Effector memory CD8-positive, alpha-beta T cell (primary cell): ENCODE results near the gene SKOR1.

ENCODE experiments used
- ATAC-seq: fragments of 150-1000 bp; cut with Tn5 transposase; replicated peaks from 2 replicates; pipeline ENCODE4 v1.10.0; 2021; ENCODE audit warnings: mild to moderate bottlenecking, moderate library complexity
- DNase-seq, 3 experiments: peaks; one replicate each; pipeline ENCODE4 v3.0.0; 2021
- H3K27ac Mint-ChIP-seq, 2 donors: one replicate each; pipeline ENCODE4 v1.8.0; 2022; ENCODE audit warnings: mild to moderate bottlenecking in 2 of 2, mixed read lengths in 2 of 2, moderate library complexity in 2 of 2
- H3K27me3 Mint-ChIP-seq, 2 donors: one replicate each; pipeline ENCODE4 v1.8.0; 2022; ENCODE audit warnings: mixed read lengths in 2 of 2
- H3K36me3 Mint-ChIP-seq: one replicate; pipeline ENCODE4 v1.8.0; 2022; ENCODE audit warnings: mild to moderate bottlenecking, moderate library complexity, mixed read lengths; ENCODE audit not compliant: insufficient read depth
- H3K4me1 Mint-ChIP-seq, 2 donors: one replicate each; pipeline ENCODE4 v1.8.0; 2022; ENCODE audit warnings: low read depth in 2 of 2, mixed read lengths in 2 of 2
- H3K4me3 Mint-ChIP-seq, 2 donors: one replicate each; pipeline ENCODE4 v1.8.0; 2022; ENCODE audit warnings: mild to moderate bottlenecking in 2 of 2, mixed read lengths in 2 of 2, moderate library complexity in 2 of 2
- H3K9me3 Mint-ChIP-seq, 2 donors: one replicate each; pipeline ENCODE4 v1.8.0; 2022; ENCODE audit warnings: mixed read lengths in 2 of 2

The SKOR1 gene

GRCh38 chr15:67843571-67844387 lies 18.5 kb downstream of the SKOR1 start:
- no peak overlapping the region for H3K4me3 Mint-ChIP-seq
- H3K36me3 Mint-ChIP-seq: peaks cover 25% of the 10 kb centered on the region
- no peaks in the 10 kb centered on the region for H3K9me3 Mint-ChIP-seq
- H3K27ac Mint-ChIP-seq: no peak overlapping the region
- ATAC-seq (no peak), DNase-seq (no peak)
- H3K27me3 Mint-ChIP-seq: peaks cover 0 to 11% of the 10 kb centered on the region in 2 donors
- H3K4me1 Mint-ChIP-seq: peaks cover 7 to 15% of the 10 kb centered on the region in 2 donors

GRCh38 chr15:67845974-67846373 lies 20.7 kb downstream of the SKOR1 start:
- H3K4me1 Mint-ChIP-seq: peaks cover 4 to 5% of the 10 kb centered on the region in 2 donors
- H3K4me3 Mint-ChIP-seq: no peak overlapping the region
- no peak overlapping the region for H3K27ac Mint-ChIP-seq
- DNase-seq (no peak), ATAC-seq (no peak)
- H3K36me3 Mint-ChIP-seq: peaks cover 3% of the 10 kb centered on the region
- H3K27me3 Mint-ChIP-seq: peaks cover 12 to 24% of the 10 kb centered on the region in 2 donors
- H3K9me3 Mint-ChIP-seq: no peaks in the 10 kb centered on the region

- DNase-seq: no peak
- no peak for ATAC-seq
Measured at GRCh38 chr15:67849538-67849937, 24.2 kb downstream of the SKOR1 start.

GRCh38 chr15:67850336-67850735 lies 25.0 kb downstream of the SKOR1 start:
- H3K27me3 Mint-ChIP-seq: peaks cover 21 to 47% of the 10 kb centered on the region in 2 donors
- H3K4me3 Mint-ChIP-seq: no peak overlapping the region
- H3K36me3 Mint-ChIP-seq: no peaks in the 10 kb centered on the region
- H3K4me1 Mint-ChIP-seq: no peaks in the 10 kb centered on the region
- no peak overlapping the region for H3K27ac Mint-ChIP-seq
- DNase-seq (no peak), ATAC-seq (no peak)
- no peaks in the 10 kb centered on the region for H3K9me3 Mint-ChIP-seq

More at GRCh38 chr15:67849538-67849937, 24.2 kb downstream of the SKOR1 start:
- H3K36me3 Mint-ChIP-seq: no peaks in the 10 kb centered on the region
- no peak overlapping the region for H3K27ac Mint-ChIP-seq
- H3K9me3 Mint-ChIP-seq: no peaks in the 10 kb centered on the region
- H3K4me1 Mint-ChIP-seq: no peaks in the 10 kb centered on the region
- no peak overlapping the region for H3K4me3 Mint-ChIP-seq
- H3K27me3 Mint-ChIP-seq: peaks cover 21 to 47% of the 10 kb centered on the region in 2 donors

GRCh38 chr15:67850994-67851571 lies 25.8 kb downstream of the SKOR1 start:
- H3K36me3 Mint-ChIP-seq: no peaks in the 10 kb centered on the region
- no peak for ATAC-seq
- DNase-seq: no peak
- no peaks in the 10 kb centered on the region for H3K4me1 Mint-ChIP-seq
- no peaks in the 10 kb centered on the region for H3K9me3 Mint-ChIP-seq
- H3K27ac Mint-ChIP-seq: no peak overlapping the region
- H3K27me3 Mint-ChIP-seq: peaks cover 21 to 47% of the 10 kb centered on the region in 2 donors
- no peak overlapping the region for H3K4me3 Mint-ChIP-seq

DNA sequence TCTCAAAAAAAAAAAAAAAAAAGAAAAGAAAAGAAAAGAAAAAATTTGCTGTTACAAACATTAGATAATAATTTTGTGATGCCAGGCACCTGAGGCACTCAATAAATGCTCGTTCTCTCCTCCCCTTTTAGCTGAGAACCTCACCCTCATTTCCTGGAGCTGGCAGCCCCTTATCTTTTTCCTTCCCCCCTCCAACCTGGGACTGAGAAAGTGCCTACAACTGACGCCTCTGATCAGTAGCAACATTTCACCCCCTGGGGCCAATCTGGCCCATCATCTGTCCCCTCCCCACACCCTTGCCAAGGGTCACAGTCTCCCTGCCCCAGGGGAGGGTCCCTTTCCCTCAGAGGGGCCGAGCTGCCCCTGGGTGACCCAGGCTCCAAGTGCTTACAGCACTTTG lies 27.1 kb downstream of the SKOR1 start:
- H3K27ac Mint-ChIP-seq: no peak overlapping the region
- no peaks in the 10 kb centered on the region for H3K4me1 Mint-ChIP-seq
- H3K36me3 Mint-ChIP-seq: no peaks in the 10 kb centered on the region
- DNase-seq (no peak), ATAC-seq (no peak)
- no peaks in the 10 kb centered on the region for H3K9me3 Mint-ChIP-seq
- H3K27me3 Mint-ChIP-seq: peaks cover 21 to 45% of the 10 kb centered on the region in 2 donors
- H3K4me3 Mint-ChIP-seq: no peak overlapping the region

- Mint-ChIP-seq H3K27ac (no peak overlapping the region), H3K4me3 (no peak overlapping the region), H3K9me3 (no peaks in the 10 kb centered on the region), H3K27me3 (peaks cover 21 to 36% of the 10 kb centered on the region in 2 donors), H3K36me3 (no peaks in the 10 kb centered on the region), H3K4me1 (no peaks in the 10 kb centered on the region)
- DNase-seq (no peak), ATAC-seq (no peak)
Measured at GRCh38 chr15:67853454-67853853, 28.1 kb downstream of the SKOR1 start.

DNA sequence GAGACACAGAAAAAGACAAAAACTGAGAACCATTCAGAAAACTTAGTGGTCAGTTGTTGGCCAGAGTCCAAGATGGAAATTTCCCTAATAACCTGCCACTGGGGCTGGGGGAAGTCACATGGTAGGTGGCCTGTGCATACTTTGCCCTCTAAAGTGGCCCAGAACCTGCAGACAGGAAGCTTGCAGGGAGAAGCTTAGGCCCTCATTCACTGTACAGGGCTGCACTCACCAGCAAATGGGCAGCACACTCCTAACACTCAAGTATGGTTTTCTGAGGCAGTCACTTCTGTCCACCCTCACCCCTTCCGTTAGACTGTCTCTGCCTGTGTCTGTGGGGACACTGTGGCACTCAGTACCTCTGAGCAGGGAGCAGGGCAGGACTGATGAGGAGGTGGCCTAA lies 29.0 kb downstream of the SKOR1 start:
- H3K9me3 Mint-ChIP-seq: no peaks in the 10 kb centered on the region
- H3K27me3 Mint-ChIP-seq: peaks cover 21 to 38% of the 10 kb centered on the region in 2 donors
- H3K36me3 Mint-ChIP-seq: no peaks in the 10 kb centered on the region
- no peak overlapping the region for H3K4me3 Mint-ChIP-seq
- no peak overlapping the region for H3K27ac Mint-ChIP-seq
- ATAC-seq (no peak), DNase-seq (no peak)
- no peaks in the 10 kb centered on the region for H3K4me1 Mint-ChIP-seq

GRCh38 chr15:67855842-67856241 lies 30.5 kb downstream of the SKOR1 start:
- H3K4me1 Mint-ChIP-seq: no peaks in the 10 kb centered on the region
- no peaks in the 10 kb centered on the region for H3K36me3 Mint-ChIP-seq
- H3K27me3 Mint-ChIP-seq: peaks cover 8 to 37% of the 10 kb centered on the region in 2 donors
- H3K9me3 Mint-ChIP-seq: no peaks in the 10 kb centered on the region
- no peak overlapping the region for H3K4me3 Mint-ChIP-seq
- ATAC-seq (no peak), DNase-seq (no peak)
- H3K27ac Mint-ChIP-seq: no peak overlapping the region

DNA sequence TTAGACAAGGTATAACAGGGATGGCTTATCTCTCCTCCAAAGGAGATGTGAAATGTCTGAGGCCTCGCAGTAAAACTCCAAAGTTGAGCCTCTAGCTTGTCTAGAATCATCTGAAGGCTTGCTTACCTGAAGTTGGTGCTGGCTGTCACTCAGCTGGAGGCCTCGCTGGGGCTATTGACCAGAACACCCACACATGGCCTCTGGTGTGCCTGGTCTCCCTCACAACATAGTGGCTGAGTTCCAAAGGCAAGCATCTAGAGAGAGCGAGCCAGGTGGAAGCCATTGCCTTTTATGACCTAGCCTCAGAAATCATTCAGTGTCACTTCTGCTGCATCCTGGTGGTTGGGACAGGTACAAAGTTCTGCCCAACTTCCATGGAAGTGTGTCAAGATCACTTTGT lies 31.9 kb downstream of the SKOR1 start:
- H3K27me3 Mint-ChIP-seq: peaks cover 15 to 34% of the 10 kb centered on the region in 2 donors
- H3K4me3 Mint-ChIP-seq: no peak overlapping the region
- H3K9me3 Mint-ChIP-seq: no peaks in the 10 kb centered on the region
- no peak overlapping the region for H3K27ac Mint-ChIP-seq
- ATAC-seq (no peak), DNase-seq (no peak)
- peaks cover 3% of the 10 kb centered on the region for H3K36me3 Mint-ChIP-seq
- no peaks in the 10 kb centered on the region for H3K4me1 Mint-ChIP-seq

DNA sequence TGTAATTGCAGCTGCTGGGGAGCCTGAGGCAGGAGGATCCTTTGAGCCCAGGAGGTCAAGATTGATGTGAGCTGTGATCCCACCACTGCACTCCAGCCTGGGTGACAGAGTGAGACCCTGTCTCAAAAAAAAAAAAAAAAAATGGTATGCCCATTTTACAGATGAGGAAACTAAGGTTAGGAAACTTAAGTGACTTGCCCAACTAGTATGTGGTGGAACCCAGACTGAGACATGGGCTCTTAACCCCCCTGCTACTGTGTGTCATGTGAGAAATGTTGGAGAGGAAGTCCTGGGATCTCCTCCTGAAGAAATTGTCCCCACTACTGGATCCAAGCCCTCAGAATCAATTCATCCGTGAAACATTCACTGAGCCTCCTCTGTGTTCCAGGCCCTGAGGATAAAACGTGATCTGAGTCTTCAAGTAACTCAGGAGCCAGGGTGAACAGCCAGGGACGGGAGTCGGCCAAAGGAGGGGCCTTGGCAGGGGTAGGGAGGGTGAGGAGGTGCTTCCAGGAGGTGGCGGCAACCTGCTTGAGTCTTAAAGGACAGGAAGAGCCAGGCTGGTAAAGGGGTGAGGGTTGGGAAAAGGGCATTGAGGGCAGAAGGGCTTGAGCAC lies 34.1 kb downstream of the SKOR1 start:
- H3K4me3 Mint-ChIP-seq: no peak overlapping the region
- peaks cover 6% of the 10 kb centered on the region for H3K36me3 Mint-ChIP-seq
- ATAC-seq (no peak), DNase-seq (no peak)
- peaks cover 4 to 5% of the 10 kb centered on the region in 2 donors for H3K4me1 Mint-ChIP-seq
- H3K9me3 Mint-ChIP-seq: no peaks in the 10 kb centered on the region
- no peak overlapping the region for H3K27ac Mint-ChIP-seq
- peaks cover 14 to 36% of the 10 kb centered on the region in 2 donors for H3K27me3 Mint-ChIP-seq

DNA sequence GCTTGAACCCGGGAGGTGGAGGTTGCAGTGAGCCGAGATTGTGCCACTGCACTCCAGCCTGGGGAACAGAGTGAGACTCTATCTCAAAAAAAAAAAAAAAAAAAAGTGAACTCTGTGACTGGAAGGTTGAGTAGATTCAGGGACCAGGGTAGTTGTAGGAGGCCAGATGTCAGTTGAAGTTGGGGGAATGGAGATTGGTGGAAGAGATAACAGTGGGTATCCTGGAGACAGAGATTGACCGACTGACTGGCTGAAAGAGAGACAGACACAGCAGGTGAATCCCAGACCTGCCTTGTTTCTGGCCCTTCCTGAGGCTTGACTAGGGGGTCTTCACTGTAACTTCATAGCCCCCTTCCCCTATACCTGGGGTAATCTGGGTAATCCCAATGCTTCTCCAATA lies 36.7 kb downstream of the SKOR1 start:
- ATAC-seq (no peak), DNase-seq (no peak)

DNA sequence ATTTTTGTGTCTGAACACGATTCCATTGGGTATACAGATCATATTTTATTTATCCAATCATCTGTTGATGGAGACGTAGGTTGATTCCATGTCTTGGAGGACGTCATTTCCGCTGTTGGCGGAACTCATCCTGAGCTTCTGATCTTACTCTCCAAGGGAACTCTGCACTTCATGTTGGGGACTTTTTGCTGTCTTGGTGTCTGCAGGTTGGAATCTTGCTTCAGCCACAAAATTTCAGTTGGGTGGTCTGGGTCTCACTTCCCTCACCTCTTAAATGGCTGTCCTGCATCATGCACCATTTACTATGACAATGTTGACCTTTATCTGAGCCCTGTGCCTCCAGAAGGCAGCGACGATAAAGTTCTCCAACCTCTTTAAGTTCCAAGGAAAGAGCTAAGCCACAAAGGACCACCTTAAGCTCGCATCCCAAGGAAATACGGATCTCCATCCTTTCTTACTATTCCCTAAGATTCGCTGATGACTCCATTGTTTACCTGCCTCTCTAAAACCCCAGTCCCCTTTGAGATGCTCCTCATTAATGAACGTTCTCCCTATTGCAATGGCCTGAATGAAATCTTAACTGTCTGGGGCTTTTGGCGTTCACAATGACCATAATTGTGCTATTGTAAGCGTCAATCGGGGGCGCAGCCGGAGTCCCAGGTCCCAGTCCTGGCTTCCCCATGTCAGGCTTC lies 37.6 kb downstream of the SKOR1 start:
- peaks cover 4 to 5% of the 10 kb centered on the region in 2 donors for H3K4me1 Mint-ChIP-seq
- H3K9me3 Mint-ChIP-seq: no peaks in the 10 kb centered on the region
- H3K4me3 Mint-ChIP-seq: peak overlapping the region in 1 of 2 donors; percentile 62
- DNase-seq: no peak
- H3K36me3 Mint-ChIP-seq: peaks cover 6% of the 10 kb centered on the region
- no peak overlapping the region for H3K27ac Mint-ChIP-seq
- peaks cover 25 to 54% of the 10 kb centered on the region in 2 donors for H3K27me3 Mint-ChIP-seq
- ATAC-seq: no peak

More for the DNA sequence above, 36.7 kb downstream of the SKOR1 start:
- H3K27ac Mint-ChIP-seq: no peak overlapping the region
- H3K27me3 Mint-ChIP-seq: peaks cover 25 to 54% of the 10 kb centered on the region in 2 donors
- H3K4me3 Mint-ChIP-seq: no peak overlapping the region
- H3K9me3 Mint-ChIP-seq: no peaks in the 10 kb centered on the region
- H3K36me3 Mint-ChIP-seq: peaks cover 6% of the 10 kb centered on the region
- peaks cover 4 to 5% of the 10 kb centered on the region in 2 donors for H3K4me1 Mint-ChIP-seq
